Measurements from ENCODE around the gene LCN1.

Gene LCN1

DNA sequence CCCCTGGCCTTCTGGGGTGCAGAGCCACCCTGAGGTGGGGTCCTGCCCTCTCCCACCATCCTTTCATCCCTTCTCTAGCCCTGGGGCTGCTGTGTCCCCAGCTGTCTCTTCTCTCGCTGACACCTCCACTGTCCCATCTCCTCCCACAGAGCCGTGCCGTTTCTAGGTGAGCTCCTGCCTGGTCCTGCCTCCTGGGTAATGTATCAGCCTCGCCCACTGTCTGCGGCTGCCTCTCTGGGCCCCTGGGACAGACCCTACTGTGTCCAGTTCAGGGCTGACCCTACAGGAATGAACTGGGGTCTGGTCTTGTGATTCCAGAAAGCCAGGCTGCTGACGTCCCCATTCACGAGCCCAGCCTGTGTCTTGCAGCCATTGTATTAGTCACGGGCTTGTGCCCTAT lies 44.4 kb downstream of the LCN1 start:
- no peak for DNase-seq (ENCODE audit: low read depth in 4 of 4, low spot score in 1 of 4)

DNA sequence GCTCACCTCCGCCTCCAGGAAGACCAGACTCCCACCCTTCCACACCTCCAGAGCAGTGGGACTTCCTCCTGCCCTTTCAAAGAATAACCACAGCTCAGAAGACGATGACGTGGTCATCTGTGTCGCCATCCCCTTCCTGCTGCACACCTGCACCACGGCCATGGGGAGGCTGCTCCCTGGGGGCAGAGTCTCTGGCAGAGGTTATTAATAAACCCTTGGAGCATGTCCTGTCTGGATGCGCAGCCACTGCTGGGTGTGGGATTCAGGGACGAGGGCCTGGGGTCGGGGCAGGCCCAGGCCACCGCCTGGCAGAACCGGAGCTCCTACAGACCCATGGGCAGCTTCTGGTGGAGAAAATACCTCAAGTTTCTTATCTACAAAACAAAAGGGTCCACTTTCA lies 45.3 kb downstream of the LCN1 start:
- DNase-seq (ENCODE audit: low read depth in 4 of 4, low spot score in 1 of 4), result no peak

DNA sequence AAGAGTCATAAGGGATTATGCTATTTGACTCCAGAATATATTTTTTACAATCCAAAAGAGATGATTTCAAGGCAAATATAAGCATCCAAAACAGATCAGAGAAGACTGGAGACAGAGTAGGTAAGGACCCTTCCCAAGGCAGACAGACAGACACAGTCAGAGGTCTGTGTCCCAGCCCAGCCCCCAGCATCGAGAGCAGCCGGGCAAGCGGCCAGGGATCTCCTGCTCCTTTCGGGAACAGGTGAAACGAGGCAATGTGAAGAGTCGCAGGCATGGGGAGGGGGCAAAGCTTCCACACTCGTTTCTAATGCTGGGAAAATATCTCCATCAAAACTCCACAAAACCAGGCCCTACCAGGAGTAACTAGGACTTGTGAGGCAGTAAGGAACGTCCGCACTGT lies 46.1 kb downstream of the LCN1 start:
- no peak for DNase-seq (ENCODE audit: low read depth in 4 of 4, low spot score in 1 of 4)

DNA sequence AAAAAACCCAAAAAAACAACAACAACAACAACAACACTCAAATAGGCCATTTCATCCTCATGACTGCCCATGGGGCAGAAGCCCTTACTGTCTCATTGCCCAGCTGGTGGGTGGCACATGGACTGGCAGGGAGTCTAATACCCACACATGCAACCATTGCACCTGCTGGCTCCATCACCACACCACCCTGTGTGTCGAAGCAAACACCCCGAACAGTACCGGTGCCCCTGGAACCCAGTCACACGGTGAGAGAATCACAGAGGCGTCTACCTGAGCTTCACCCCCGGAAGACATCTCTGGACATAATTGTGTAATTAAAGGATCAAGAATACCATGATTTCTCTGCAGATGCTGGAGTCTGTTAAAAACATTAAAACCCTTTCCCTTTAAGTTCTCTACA lies 46.8 kb downstream of the LCN1 start:
- DNase-seq (ENCODE audit: low read depth in 4 of 4, low spot score in 1 of 4), result no peak

DNA sequence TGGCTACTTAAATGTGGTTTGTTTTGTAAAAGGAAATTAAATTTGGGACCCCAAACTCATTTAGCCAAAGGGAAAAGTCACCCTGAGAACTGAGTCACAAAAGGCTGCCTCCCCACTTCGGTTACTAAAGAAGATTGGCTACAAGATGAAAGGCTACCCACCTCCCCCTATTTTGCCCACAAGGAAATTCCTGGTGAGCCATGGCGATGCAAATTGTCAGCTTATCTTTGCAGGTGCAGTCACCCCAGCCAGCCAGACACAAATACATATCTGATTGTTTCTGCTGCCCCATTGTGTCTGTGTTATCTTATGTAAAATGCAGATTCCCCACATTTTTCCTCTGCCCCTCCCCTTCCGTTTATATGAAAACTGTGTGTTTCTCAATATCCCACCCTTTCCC lies 49.2 kb downstream of the LCN1 start:
- DNase-seq (ENCODE audit: low read depth in 4 of 4, low spot score in 1 of 4), result no peak

DNA sequence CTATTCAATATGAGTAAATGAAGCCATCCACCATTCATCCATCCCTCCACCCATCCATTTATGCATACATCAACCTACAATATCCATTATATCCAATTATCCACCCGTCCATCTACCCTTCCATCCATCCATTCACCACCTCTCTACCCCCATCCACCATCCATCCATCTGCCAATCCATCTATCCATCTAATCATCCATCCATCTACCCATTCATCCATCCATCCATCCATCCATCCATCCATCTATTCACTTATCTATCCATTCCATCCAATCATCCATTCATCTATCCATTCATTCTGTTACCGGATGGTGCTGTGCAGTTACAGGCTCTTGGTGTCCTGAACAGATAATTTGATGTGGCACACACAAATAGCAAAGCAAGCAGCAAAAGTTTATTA lies 51.0 kb downstream of the LCN1 start:
- DNase-seq (ENCODE audit: low read depth in 4 of 4, low spot score in 1 of 4), result no peak

DNA sequence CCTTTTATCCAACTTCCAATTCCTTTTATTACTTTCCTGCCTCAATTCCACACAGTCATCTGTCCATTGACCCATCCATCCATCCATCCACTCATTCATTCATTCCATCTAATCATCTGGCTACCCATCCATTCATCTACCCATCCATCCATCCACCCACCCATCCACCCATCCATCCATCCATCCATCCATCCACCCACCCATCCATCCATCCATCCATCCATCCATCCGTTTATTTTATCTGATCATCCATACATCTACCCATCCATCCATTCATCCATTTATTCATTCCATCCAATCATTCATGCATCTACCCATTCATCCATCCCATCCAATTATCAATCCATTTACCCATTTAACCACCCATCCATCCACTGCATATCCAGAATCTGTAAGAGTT lies 51.9 kb downstream of the LCN1 start:
- no peak for DNase-seq (ENCODE audit: low read depth in 4 of 4, low spot score in 1 of 4)

DNA sequence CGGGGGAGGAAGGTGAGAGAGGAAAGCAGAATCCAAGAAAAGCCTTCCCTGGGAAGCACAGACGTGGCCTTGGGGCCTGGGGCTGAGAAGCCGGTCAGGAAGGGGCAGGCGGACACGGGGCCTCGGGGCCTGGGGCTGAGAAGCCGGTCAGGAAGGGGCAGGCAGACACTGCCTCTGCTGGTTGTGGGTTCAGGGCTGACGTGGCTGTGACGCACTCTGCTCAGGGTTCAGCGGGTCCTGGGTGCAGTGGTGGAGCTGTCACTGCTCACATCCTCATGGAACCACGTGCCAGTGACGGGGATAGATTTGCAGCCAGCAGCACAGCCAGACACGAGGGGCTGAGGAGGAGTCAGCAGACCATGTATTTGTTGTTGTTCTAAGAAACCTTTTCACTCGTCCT lies 53.1 kb downstream of the LCN1 start:
- DNase-seq (ENCODE audit: low read depth in 4 of 4, low spot score in 1 of 4), result no peak

DNA sequence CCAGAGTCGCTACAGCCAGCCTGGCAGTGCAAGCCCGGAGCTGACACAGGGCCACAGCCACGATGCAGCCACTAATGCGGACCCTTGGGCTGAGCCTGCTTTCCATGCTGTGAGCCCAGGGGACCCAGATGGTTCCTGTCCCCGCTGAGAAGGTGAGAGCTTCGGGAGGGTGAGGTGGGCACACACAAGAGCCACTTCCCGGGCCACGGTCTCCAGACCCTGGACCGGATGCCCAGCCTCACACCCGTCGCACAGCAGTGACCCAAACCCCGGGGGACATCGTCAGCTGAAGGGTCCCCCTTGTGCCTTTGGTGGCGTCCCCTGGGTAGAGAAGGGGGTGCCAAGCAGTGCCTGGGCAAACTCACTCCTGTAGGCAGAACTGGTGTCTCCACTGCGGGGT lies 53.7 kb downstream of the LCN1 start:
- DNase-seq (ENCODE audit: low read depth in 4 of 4, low spot score in 1 of 4), result no peak

All from stimulated activated CD4-positive, alpha-beta T cell treated with anti-CD3 and anti-CD28 coated beads, Interleukin-1b, Interleukin-23, amount 100 ng/mL, for 24 hours (primary cell).